GM12892 (cell line): ENCODE results near the gene TYW1.
"Not testable (repeated sequence)": the region's sequence is repeated elsewhere in the genome, so short reads cannot be mapped to it uniquely, and the experiment has no call there.

ENCODE experiments used
- DNase-seq: peaks from one replicate; pipeline ENCODE4 v3.0.0; 2011; ENCODE audit not compliant: insufficient read length
- FAIRE-seq: peaks from 2 replicates; lab custom pipeline; 2011; peaks lifted over from hg19 to GRCh38; lab: Jason Lieb, UNC
- POLR2A ChIP-seq: IDR thresholded peaks from 2 replicates; pipeline ENCODE4 v1.6.1; 2011; ENCODE audit warnings: low read depth, low read length, control low read depth
- POLR2AphosphoS5 ChIP-seq: IDR thresholded peaks from 2 replicates; pipeline ENCODE4 v1.6.1; 2011; ENCODE audit warnings: low read depth, low read length, control low read depth
- TAF1 ChIP-seq: IDR thresholded peaks from 2 replicates; pipeline ENCODE4 v1.6.1; 2011; ENCODE audit warnings: low read depth, mild to moderate bottlenecking, control low read depth, low read length, borderline replicate concordance

The TYW1 gene

GRCh38 chr7:67006965-67007364 lies 10.3 kb downstream of the TYW1 start:
- FAIRE-seq (no peak), DNase-seq (no peak)
- TF ChIP-seq TAF1 (no peak), POLR2A (no peak), POLR2AphosphoS5 (no peak)

GRCh38 chr7:67008260-67008659 lies 11.6 kb downstream of the TYW1 start:
- TF ChIP-seq POLR2AphosphoS5 (no peak), TAF1 (no peak), POLR2A (no peak)
- FAIRE-seq (no peak), DNase-seq (no peak)

GRCh38 chr7:67009677-67010076 lies 13.0 kb downstream of the TYW1 start:
- FAIRE-seq, DNase-seq: not testable (repeated sequence)

- not testable (repeated sequence) for FAIRE-seq, DNase-seq
Observed at GRCh38 chr7:67014076-67014622, 17.5 kb downstream of the TYW1 start.

GRCh38 chr7:67017971-67018370 lies 21.3 kb downstream of the TYW1 start:
- not testable (repeated sequence) for DNase-seq, FAIRE-seq

GRCh38 chr7:67018940-67019339 lies 22.3 kb downstream of the TYW1 start:
- no peak for TF ChIP-seq POLR2A
- no peak for TF ChIP-seq TAF1
- TF ChIP-seq POLR2AphosphoS5 = no peak
- no peak for FAIRE-seq
- no peak for DNase-seq

GRCh38 chr7:67019562-67020390 lies 23.1 kb downstream of the TYW1 start:
- FAIRE-seq (no peak), DNase-seq (no peak)
- TF ChIP-seq TAF1 (no peak), POLR2AphosphoS5 (0 out of 2 replicates have a peak, but pooled peaks have one; percentile 28)

GRCh38 chr7:67021260-67021659 lies 24.6 kb downstream of the TYW1 start:
- no peak for FAIRE-seq
- DNase-seq = no peak
- no peak for TF ChIP-seq POLR2AphosphoS5
- no peak for TF ChIP-seq TAF1
- TF ChIP-seq POLR2A = no peak

GRCh38 chr7:67022511-67022910 lies 25.9 kb downstream of the TYW1 start:
- TF ChIP-seq POLR2A = no peak
- TF ChIP-seq TAF1 = no peak
- TF ChIP-seq POLR2AphosphoS5 = no peak
- no peak for DNase-seq
- no peak for FAIRE-seq

GRCh38 chr7:67025459-67025858 lies 28.8 kb downstream of the TYW1 start:
- not testable (repeated sequence) for FAIRE-seq, DNase-seq

- DNase-seq, FAIRE-seq: not testable (repeated sequence)
Observed at GRCh38 chr7:67031685-67032084, 35.1 kb downstream of the TYW1 start.

GRCh38 chr7:67033251-67033650 lies 36.6 kb downstream of the TYW1 start:
- DNase-seq = no peak
- TF ChIP-seq POLR2A = no peak
- TF ChIP-seq TAF1 = no peak
- TF ChIP-seq POLR2AphosphoS5 = no peak
- FAIRE-seq = no peak

GRCh38 chr7:67036432-67037395 lies 40.1 kb downstream of the TYW1 start:
- DNase-seq, FAIRE-seq: not testable (repeated sequence)

GRCh38 chr7:67040832-67041231 lies 44.2 kb downstream of the TYW1 start:
- not testable (repeated sequence) for FAIRE-seq, DNase-seq

GRCh38 chr7:67042781-67043558 lies 46.3 kb downstream of the TYW1 start:
- FAIRE-seq, DNase-seq: not testable (repeated sequence)

GRCh38 chr7:67043559-67043930 lies 46.9 kb downstream of the TYW1 start:
- FAIRE-seq, DNase-seq: not testable (repeated sequence)
